Dermis blood vessel endothelial cell (primary cell): Measurements from ENCODE around the gene C4orf46. TPM values are rescaled to one million over a fixed set of nuclear protein-coding genes. Genes with fewer than 3 reads are reported as not detected.

ENCODE experiments used
- DNase-seq: peaks from one replicate; pipeline ENCODE4 v3.0.0; 2010
- total RNA-seq: library from RNA; depleted of rRNA; stranded (reverse); fragments of >200 nt; gene quantifications from 2 replicates; pipeline ENCODE4 v1.2.3, GENCODE V29; 2014

C4orf46 gene
- total RNA-seq, 1 donor from 2014 or later, result 7.7 TPM

DNA sequence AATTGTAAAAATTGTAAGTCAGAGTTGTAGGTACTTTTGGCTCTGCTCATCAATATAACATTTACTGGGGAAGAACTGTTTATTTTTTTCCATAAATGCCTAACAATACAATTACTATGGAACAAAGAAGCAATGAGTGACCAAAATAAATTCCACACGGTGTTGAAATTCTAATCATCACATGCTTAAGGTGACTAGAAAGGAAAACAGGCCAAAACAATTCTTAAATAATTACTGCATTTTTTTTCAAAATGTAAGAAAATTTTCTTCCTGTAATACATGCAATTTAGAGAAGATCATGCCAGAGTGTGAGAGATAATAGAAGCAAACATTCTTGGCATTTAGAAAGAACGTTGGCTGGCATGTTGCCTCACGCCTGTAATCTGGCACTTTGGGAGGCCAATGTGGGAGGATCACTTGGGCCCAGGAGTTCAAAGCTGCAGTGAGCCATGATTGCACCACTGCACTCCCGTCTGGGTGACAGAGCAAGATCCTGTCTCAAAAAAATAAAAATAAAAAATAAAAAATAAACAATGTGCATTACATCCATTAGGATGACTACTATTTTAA, 22.5 kb downstream of the C4orf46 start:
- no peak for DNase-seq

DNA sequence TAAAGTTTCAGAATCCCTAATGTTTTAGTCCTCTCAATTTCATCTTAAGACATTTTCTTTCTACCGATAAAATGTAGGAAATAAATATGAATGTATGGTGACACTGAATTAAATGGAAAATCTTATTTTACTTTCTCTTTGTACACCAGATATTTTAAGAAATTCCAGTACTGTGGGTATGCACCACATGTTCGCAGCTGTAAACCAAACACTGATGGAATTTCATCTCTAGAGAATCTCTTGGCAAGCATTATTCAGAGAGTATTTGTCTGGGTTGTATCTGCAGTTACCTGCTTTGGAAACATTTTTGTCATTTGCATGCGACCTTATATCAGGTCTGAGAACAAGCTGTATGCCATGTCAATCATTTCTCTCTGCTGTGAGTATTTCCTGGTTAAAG, 26.9 kb downstream of the C4orf46 start:
- DNase-seq, result no peak

DNA sequence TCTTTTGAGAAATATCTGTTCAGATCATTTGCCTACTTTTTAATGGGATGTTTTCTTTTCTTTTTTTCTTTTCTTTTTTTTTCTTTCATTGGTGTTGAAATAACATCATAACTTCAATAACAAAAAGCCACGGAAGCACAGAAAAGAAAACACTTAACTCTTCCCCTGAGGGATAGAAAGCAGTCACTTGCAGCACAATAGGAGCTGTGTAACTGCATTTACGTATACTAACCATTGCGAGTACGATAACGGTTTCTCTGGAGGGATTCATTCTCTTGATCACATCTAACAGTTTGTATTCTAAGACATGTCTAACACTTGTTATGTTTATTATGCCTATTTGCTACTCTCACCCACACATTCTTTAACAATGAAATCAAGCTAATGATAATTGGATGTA, 27.3 kb downstream of the C4orf46 start:
- no peak for DNase-seq

DNA sequence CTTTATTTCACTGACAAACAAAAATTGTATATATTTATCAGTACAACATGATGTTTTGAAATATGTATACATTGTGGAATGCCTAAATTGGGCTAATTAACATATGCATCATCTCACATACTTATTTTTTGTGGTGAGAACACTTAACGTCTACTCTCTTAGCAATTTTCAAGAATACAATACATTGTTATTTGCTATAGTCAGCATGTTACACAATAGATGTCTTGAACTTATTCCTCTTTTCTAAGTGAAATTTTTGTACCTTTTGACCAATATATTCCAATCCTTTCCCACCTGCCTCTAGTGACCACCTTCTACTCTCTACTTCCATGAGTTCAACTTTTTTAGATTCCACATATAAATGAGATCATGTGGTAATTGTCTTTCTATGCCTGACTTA, 35.1 kb downstream of the C4orf46 start:
- DNase-seq, result no peak

DNA sequence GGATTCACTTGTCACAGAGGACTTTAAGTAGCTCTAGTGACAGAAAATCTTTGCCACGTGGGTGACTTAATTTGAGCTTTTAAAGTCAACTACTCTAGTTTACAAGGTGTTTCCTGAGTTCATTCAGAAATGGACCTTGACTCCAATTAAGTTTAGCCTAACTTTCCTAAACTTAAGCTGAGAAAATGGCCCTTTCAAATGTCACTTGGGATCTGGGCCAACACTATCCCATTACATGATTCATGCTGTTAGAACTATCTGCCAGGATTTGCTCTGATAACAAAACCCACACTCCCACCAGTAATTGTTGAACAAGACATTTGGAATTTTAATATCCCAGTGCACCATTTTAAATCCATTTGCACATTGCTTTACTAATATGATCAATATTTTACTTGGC, 40.8 kb downstream of the C4orf46 start:
- DNase-seq, result peak; percentile 46

DNA sequence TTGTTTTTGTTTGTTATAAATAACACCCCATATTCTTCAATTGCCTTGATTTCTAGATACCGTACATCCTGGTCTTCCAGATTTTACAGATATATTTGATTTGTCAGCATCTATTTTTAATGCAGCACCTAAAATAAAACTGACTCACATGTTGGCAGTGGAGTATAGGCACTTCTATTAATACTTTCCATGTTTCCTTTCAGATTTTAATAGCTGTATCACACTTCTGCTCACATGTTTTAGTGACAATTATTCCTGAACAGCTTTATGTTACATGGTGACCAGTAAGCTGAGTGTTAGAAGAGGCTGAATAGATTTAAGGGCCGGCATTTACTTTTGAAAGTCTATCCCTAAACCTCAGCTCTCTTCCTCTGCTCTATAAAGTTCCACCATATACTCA, 46.1 kb downstream of the C4orf46 start:
- no peak for DNase-seq

DNA sequence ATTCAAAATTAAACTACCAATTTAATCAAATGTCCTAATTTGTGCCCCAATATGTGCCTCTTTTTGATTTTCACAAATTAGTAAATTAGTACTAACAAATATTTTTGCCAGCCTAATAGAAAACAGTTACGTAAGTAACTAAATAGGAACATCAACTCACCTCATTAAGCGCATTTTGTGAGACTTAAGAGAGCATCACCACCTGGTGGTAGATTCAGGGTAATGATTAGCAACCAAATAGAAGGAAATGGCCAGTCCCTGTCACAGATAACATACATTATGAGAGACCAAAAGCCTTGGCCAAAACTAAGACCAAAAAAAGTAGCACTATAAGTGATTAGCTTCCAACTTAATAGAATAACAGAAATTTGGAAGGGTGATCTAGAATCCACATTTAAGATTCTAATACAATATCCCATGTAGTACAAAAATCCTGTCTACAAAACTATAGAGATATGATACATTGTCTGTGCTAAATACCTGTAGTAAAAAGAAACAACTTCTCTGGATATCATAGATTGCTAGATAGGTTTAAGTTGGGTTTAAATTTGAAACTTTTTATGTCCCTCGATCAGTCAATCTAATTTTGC, 46.7 kb downstream of the C4orf46 start:
- peak; percentile 83 for DNase-seq

DNA sequence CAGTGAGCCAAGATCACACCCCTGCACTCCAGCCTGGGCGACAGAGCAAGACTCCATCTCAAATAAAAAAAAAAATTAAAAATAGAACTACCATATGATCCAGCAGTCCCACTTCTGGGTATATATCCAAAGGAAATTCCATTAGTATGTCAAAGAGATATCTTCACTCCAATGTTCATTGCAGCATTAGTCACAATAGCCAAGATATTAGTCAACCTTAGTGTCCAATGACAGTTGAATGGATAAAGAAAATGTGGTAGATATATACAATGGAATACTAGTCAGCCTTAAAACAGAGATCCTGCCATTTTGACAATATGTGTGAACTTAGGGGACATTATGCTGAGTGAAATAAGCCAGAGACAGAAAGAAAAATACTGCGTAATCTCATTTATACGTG, 49.4 kb downstream of the C4orf46 start:
- DNase-seq, result no peak

DNA sequence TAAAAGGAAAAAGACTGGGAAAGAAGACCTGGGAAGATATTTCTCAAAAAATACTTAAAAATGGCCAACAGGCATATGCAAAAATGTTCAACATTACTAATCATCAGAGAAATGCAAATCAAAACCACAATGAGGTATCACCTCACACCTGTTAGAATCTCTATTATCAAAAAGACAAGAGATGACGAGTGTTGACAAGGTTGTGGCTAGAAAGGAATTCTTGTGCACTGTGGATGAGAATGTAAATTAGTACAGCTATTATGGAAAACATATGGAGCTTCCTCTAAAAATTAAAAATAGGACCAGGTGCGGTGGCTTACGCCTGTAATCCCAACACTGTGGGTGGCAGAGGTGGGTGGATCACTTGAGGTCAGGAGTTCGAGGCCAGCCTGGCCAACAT, 50.0 kb downstream of the C4orf46 start:
- DNase-seq, result no peak

DNA sequence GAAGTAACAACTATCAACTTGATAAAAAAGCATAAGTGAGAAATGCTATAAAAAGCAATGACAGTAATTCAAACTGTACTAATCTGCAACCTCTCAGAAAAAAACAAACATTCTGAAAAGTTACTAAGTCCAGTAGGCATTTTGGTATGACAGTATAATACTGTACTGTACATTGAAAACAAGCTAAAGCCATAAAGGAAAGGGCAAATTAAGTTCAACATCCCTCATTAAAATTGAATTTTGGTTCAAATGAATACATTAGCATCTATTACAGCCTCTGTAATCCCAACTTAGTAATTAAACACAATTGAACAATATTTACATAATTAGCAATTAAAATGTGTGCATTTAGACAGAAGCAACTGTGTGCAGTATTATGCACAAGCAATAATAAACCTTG, 53.7 kb downstream of the C4orf46 start:
- DNase-seq, result no peak

Other genes starting within 250 kb of the C4orf46 start
- not detected in 2 replicates for gene RXFP1, start 150.0 kb downstream of the C4orf46 start, total RNA-seq
- 19.2 and 21.3 TPM in 2 replicates for gene ETFDH, start 409 bp upstream of the C4orf46 start, total RNA-seq
- gene PPID, start 51.5 kb upstream of the C4orf46 start, total RNA-seq, result 26.4 and 35.1 TPM in 2 replicates
- gene FNIP2, start 97.1 kb upstream of the C4orf46 start, total RNA-seq, result 59.6 and 62.3 TPM in 2 replicates